Measurements from ENCODE around the gene NPAS3.

The NPAS3 gene

DNA sequence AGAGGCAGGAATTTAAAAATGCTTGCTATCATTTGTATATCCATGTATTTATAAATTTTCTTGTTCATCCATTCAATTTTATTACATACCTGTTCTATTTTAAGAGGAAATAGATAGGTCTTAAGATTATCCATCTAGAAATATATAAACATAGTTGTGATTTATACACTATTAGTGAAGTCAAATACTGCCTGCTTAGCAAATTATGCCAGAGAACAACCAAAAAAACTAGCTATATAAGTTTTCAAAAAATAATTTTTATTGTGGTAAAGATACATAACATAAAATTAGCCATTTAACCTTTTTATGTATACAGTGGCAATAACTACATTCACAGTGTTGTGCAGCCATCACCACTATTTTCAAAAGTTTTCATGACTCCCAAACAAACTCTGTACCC is 237.3 kb downstream of the NPAS3 start:
- no peak for DNase-seq (ENCODE audit: low read depth in 2 of 2)

DNA sequence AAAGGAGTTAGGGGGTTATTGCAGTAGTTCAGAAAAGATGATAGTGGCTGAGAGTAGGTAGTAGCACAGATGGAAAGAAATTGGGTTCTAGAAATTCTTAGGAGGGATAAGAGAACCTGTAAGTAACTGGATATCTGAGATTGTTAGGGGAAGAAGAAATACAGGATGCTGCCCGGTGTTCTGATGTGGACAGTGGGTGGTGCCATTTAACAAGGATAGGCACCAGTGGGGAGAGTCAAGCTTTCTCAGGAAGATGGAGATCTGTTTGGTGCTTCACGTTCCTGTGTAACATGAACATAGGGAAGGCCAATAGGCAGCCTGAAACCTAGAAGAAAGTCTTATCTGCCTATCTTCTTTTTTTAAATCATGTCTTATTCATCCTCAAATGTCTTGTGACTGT is 245.9 kb downstream of the NPAS3 start:
- no peak for DNase-seq (ENCODE audit: low read depth in 2 of 2)

DNA sequence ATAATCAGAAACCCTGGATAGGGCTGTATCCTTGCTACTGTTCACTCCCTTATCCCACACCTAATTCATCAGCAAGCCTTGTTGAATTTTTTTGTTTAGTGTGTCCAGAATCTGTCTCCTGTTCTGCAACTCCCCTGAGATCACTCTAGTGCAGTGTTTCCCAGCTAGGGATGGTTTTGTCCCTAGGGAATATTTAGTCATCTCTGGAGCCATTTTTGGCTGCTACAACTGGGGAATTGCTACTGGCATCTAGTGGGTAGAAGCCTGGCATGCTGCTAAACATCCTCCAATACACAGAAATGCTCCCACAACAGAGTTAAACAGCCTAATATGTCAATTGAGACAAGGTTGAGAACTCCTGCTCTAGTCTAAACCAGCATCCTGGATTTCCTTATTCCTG is 248.0 kb downstream of the NPAS3 start:
- DNase-seq (ENCODE audit: low read depth in 2 of 2) = no peak

DNA sequence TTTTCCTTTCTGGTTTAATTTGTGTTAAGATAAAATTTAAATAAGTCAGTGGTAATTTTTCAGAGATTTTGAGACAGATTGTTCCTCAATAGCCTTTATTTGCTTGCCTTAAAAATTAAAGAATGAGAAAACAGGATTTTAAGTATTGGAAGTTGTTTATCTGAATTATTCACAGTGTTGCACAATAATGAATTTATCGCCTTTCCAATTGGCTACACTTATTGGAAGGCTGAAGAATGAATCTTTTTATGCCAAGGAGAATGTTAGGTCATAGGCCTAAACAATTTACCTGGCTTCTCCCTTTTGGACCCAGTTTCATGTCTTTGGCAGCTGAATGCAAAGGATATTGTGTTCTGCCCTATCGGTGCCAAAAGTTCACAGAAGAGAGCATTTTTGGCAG is 250.2 kb downstream of the NPAS3 start:
- DNase-seq (ENCODE audit: low read depth in 2 of 2) = no peak

DNA sequence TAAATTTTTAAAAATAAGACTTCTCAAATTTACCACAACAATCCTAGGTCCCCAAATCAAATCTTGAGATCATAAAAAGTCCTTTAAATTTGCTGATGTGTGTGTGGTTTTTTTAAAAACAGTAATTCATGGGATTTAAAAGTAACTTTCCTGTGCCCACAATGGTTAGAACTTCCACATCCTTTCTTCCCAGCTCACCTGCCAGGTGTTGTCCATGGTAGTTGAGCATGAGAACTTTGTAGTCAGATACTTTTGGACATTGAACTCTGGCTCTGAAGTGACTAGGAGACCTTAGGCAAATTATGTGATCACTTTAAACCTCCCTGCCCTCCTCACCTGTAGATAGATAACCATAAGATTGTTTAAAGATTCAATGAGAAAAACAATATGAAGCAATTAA is 253.2 kb downstream of the NPAS3 start:
- no peak for DNase-seq (ENCODE audit: low read depth in 2 of 2)

DNA sequence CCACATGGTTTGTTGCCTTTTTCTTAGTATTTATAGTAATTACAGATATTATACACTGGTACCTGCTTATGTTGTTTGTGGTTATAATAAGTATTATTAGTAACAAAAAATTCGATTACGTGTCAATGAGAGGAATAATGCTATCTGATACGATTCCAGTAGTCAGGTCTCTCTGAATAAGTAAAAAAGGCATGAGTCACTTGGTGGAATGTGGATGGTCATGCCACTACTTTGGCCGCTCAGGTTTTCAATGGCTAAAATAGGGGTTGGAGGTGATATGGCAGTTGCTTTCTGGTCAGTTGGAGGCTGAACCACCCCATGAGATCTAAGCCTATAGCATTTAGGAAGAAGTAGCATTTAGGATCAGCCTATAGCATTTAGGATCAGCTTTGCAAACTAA is 255.9 kb downstream of the NPAS3 start:
- no peak for DNase-seq (ENCODE audit: low read depth in 2 of 2)

DNA sequence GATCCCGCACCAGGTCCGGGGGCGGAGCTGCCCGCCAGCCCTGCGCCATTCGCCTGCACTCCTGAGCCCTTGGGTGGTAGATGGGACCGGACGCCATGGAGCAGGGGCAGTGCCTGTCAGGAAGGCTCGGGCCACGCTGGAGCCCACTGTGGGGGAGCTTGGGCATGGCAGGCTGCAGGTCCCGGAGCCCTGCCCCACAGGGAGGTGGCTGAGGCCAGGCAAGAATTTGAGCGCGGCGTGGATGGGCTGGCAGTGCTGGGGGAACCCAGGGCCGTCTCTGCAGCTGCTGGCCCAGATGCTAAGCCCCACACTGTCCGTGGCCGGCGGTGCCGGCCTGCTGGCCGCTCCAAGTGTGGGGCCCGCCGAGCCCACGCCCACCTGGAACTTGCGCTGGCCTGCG is 260.0 kb downstream of the NPAS3 start:
- no peak for DNase-seq (ENCODE audit: low read depth in 2 of 2)

DNA sequence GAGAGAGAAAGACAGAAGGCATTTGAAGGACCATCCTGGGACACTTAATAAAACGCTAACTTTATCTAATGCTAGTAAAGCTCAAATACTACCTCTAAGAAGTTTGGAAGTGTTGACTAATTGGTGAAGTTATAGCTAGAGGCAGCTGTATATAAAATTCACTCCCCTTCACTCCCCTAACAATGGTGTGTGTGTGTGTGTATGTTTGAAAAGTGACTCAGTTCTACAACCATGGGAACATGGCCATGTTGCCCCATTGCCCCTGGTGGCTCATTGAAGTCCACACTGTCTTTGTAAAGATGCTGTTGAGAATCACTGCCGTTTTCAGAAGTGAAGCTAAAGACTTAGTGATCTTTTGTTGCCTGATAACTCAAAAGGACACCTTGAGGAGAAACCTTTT is 262.4 kb downstream of the NPAS3 start:
- no peak for DNase-seq (ENCODE audit: low read depth in 2 of 2)

DNA sequence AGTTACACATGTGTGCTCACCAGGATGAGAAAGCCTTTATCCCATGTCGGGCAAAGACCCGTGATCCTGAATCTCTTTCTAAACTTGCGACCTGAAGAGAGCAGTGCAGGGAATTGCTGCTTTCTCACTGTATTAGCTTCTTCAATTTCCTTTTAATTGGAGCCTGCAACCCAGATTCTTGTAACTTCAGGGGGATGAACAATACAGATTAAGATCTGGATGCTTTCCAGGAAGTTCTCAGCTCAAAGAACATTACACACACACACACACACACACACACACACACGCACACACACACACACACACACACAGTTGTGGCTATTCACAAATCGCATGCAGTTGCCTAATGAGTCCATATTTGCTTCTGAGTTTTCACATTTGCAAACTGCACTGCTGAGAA is 268.3 kb downstream of the NPAS3 start:
- no peak for DNase-seq (ENCODE audit: low read depth in 2 of 2)

DNA sequence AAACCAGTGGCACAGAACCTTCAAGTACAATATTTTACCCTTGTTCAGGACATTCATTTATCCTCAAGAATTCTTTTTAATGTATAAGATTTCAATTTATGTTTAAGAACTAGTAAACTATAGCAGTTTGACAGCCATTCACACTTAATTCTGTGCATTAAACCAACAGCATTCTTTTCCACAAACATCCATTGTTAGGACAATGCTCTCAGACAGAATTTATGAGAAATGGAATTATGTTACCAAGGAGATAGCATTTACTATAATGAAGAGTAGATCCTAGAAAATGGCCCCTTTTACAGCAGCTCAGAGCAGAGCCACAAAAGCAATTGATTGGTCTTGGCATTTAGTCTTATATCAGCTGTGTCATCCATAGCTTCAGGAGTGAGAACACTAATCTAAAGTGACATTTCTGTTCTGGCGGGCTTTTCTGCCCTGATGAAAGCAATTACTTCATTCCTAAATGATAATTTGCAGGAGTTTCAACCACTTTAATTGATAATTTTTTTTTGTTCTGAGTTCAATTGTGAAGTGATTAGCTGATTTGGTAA is 268.9 kb downstream of the NPAS3 start:
- no peak for DNase-seq (ENCODE audit: low read depth in 2 of 2)

DNA sequence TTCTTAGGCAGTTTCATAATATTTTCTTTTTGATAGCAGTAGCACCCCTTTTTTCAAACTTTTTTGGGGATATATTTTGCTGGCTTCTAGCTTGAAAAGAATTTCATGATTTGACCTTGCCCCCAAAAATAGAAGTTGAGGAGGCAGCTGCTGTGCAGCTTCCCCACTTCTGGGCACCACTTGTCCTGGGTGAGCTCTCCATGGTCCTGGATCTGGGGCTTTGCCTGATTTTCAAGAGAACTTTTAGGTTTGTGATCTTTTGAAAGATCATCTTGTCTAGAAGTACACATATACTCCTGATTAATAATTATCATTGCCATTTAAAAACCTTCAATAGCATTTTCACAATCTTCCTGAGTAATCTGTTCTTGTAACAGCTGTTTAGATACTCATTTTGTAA is 271.6 kb downstream of the NPAS3 start:
- no peak for DNase-seq (ENCODE audit: low read depth in 2 of 2)

DNA sequence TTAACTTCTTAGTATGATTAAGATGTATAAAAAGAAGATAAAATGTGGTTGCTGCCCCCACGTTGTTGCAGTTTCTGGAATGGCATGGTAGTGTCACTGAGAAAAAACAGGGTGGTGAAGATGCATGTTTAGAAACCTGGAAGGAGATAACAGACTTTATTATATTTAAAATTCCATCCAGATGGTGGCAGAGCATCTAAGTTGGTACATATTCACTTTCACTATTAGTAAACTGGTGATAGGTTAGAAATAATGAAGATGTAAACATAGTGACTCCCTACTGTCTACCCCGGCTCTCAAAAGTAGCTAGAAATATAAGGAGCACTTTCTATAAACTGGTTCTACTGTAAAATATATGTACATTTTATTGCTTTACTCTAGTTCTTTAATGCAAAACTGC is 279.3 kb downstream of the NPAS3 start:
- DNase-seq (ENCODE audit: low read depth in 2 of 2) = no peak

DNA sequence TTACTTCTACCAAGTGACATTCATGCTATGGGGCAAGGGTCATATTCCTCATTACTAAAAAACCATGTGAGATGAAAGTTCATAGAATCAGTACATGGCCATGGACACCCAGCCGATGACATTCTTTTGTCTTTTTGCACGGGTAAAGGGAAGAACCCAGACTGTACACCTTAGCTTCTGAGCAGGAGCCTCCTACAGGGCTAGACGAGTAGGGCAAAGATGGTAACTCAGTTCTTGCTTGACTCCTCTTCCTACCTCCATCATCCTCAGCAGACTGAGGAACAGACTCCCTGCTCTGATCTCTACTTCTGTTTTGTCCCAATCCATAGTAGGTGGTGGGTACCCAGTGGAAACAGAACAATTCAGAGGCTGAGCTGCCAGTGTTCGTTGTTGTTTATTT is 281.3 kb downstream of the NPAS3 start:
- no peak for DNase-seq (ENCODE audit: low read depth in 2 of 2)

DNA sequence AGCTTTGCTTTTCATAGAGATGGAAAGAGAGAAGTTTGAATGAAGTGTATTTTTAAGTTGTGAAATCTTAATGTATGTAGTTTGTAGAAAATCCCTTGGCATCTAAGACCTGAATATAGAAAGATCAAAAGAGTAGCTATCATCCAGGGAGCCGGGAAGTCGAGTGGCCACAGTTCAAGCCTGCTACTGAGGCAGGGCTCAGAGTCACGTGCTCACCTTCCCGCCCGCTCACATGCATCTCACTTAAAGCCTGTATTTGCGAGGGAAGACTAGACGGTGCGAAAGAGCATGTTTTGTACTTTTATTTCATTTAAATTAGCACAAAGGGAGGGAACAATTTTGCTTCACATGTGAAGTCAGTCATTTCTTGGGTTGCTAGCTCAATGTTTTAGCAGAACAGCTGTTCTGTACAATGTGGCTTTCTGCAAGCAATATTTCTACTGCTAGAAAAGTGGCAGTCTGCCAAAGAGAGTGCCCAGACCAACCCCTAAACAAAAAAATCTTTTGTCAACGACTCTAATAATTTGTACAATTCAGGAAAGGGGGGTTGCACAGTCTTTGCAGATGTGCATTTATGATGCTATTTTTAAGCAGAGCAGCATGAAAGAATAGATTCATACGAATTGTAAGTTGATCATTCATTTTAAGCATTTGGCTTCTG is 290.7 kb downstream of the NPAS3 start:
- DNase-seq (ENCODE audit: low read depth in 2 of 2) = no peak

DNA sequence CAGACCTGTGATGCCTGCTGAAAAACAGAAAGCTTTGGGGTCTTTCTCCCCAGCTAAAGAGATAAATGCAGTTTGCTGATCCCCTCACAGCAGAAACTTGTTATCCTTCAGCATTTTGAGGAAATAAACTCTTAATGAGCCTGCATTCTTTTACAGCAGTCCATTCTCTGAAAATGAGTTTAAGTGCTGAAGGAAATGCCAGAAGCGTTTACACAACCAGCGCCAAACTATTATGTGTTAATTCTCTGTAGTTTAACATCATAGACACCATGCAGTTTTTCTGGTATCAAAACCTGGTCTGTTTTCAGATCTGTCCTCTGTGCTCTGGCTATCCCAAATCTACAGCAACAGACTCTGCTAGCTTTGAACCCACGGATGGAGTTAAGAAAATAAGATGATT is 291.3 kb downstream of the NPAS3 start:
- no peak for DNase-seq (ENCODE audit: low read depth in 2 of 2)

DNA sequence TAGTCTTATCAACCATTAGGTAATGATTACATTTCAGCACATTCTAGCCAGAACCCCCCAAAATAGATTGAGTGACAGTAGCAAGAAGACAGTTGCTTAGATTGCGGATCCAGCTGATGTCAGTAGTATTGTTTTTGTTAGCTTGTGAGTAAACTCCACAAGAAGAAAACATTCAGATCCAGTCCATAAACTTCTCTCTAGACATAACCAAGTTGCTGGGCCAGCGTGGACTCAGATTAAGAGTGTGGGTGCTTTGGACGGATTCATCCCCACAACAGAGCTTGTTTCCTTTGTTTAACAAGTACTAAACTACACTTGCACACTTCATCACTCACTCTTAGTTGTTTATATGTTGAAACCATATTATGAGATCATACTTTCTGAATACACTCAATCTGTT is 293.4 kb downstream of the NPAS3 start:
- DNase-seq (ENCODE audit: low read depth in 2 of 2) = no peak

DNA sequence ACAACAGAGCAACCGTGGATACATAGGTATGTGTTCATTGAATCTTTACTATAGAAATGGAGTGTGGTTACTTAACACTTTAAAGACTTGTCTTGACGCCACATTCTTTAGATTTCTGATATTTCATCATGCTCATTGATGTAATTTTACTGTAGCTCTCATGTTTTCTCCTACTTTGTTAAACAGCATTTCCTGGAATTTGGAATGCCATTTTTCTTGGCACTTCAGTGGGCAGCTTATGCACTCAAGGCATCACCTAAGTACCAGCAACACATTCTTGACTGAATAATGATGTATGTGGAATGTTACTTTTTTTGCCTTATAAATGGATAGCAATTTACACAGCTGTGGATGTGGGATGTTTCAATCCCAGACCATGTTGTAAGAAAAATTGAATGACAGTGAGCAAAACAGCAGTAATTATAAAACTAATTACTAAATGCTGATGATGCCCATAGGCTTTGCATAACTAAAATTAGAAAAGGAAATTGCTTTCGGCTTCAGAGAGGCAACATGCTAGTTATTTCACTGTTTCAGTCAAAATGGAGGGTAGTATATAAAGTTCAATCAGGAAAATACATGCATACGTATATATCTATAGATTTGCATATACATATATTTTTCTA is 298.5 kb downstream of the NPAS3 start:
- DNase-seq (ENCODE audit: low read depth in 2 of 2) = no peak

DNA sequence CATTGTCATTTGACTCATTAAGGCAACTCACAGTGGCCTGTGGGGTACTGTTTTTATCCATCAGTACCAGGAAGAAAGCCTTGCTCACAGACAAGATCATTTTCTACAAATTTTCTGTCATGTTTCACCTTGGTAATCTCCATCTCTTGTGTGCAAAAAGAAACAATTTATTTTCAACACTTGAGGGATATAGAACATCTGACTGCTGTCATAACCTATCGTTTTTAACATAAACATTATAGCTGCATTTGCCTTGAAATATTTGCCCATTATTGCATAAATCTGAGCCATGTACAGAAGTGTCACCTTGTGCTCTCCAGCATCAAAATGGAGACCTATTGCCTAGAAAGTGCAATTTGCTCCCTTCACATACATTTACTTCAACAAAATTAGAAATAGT is 300.8 kb downstream of the NPAS3 start:
- no peak for DNase-seq (ENCODE audit: low read depth in 2 of 2)

DNA sequence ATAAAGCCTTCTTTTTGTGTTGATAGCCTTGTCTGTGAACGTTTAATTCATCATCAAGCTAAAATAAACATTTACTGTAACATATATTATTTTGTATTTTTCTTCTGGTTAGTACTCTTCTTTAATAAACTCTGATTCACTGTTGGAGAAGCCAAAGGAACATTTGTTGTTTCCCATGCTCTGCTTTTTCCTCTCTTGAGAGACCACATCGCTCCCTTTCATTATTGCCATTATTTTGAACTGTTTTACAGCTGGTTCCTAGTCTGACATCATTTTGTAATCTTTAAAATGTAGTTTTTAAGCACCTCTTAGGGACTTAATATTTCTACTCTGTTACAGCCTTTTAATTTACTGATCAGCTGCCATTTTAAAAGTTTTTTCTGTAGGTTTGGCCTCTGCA is 301.8 kb downstream of the NPAS3 start:
- DNase-seq (ENCODE audit: low read depth in 2 of 2) = no peak

DNA sequence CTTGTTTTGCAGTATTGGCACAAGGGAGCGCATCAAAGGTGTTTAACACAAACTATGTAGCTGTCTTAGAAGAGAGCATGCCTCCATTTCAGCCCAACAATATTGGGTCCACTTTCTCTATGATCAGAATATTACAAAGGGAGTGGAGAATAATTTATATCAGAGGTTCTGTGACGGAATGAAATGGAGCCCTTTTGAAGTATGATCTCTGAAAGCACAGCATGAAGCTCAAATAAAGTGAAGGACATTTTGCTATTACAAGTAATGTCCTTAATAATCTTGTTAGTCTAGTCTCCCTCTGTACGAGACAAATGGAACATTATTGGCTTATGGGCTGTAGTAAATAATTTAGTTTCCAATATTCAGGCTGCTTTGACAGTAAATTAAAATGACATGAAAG is 302.7 kb downstream of the NPAS3 start:
- DNase-seq (ENCODE audit: low read depth in 2 of 2) = no peak

DNA sequence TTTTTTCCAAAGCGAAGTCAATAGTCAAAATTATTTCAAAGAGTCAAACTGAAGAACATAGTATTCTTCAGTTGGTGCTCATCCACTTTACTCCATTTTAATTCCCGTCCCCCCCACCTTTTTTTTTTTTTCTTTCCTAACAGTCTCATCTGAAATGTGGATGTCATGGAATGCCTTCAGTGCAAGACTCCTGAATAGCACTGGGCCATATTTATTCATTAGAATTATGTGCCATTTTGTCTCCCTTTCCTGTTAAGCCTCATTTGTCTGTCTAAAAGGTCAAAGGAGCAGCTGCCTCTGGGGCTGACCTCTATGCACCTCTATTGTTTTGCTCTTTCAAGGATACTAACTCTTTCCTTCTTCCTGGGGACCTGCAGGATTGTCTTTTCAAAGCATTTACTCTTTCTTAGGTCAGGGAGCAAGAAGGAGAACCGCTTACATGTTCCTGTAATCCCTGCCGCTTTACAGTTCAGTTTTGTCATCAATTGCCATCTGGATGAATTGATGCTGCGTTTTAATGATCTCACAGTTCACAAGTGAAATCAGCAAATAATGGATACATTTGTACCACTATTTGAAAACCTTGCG is 310.6 kb downstream of the NPAS3 start:
- DNase-seq (ENCODE audit: low read depth in 2 of 2) = no peak

DNA sequence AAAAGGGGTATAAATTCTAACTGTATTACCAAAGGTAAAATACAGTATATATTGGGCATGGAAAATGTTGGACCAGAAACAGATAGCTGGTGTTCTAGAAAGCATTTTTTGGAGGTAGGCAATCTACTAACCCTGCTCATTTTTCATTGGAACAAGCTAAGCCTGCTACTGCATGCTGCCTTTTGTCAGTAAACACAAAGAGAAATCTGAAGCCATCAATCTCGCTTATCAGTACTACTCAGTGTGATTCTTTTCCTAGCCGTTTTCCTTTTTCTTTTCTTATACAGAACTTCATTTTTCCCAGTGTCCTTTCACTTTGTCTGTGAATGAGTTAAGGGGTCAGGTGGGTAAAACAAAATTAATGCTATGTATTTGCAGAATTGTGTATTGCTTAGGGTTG is 312.3 kb downstream of the NPAS3 start:
- DNase-seq (ENCODE audit: low read depth in 2 of 2) = no peak

DNA sequence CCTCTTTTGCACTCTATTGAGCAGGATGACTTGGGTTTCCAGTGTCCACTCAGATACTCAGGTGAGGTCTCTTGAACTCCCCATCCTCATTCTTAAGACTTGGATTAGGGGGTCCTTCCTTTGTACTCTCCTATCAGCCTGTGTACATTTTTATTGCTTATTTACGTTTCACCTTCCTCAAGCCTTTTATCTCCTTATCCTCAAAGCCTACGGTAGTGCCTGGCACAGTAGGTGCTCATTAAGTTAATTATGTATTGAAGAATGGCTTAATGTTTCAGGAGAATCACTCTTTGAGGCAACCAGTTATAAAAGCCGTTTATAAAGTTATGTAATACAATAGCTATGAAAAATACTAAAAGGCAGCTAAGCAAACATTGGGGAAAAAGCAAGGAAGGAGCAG is 315.7 kb downstream of the NPAS3 start:
- no peak for DNase-seq (ENCODE audit: low read depth in 2 of 2)
